ENCODE measurements around the gene NELL1.
A peak's percentile ranks its signal among the peaks of the same experiment; 100 is the strongest.
"Not testable (repeated sequence)": the region's sequence is repeated elsewhere in the genome, so short reads cannot be mapped to it uniquely, and the experiment has no call there.

Gene NELL1

DNA sequence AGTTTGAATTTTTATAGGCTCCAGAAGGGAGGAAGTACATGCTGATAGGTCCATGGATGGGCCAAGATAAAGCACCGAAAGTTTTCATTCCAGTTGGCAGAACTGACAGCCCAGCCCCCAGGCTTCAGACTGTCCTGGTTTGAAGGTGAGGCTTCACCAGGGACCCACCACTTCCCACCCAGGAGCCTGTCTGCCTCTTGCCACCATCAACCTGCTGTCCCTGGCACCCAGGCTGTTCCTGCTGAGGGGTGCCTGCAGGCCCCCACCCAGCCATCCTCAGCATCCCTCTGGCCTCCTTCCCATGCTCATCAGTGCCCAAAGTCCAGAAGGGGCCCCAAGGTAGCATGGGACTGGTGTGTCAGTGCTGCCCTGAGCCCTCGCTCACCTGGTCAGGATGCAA is 463.9 kb downstream of the NELL1 start:
- no peak for DNase-seq (ENCODE audit: low read depth, low spot score)
- no peak overlapping the region for H3K4me3 ChIP-seq (ENCODE audit: low read length)

DNA sequence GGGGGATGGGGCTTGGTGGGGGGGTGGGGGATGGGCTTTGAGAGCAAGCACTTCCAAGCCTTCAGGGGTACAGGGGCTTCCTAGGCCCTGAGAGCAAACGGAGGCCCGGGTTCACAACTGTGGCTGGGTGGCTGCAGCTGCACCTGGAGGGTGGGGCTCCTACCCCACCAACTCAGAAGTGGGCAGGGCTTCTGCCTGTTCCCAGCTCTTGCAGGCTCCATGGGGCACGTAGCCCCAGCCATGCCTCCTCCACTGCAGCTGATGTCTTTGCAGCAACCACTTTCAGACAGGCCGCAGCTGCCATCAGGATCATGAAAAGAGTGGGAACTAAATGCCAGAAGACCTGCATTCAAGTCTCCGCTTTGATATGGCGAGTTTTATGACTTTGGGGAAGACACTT is 464.3 kb downstream of the NELL1 start:
- H3K4me3 ChIP-seq (ENCODE audit: low read length): no peak overlapping the region
- DNase-seq (ENCODE audit: low read depth, low spot score): no peak

DNA sequence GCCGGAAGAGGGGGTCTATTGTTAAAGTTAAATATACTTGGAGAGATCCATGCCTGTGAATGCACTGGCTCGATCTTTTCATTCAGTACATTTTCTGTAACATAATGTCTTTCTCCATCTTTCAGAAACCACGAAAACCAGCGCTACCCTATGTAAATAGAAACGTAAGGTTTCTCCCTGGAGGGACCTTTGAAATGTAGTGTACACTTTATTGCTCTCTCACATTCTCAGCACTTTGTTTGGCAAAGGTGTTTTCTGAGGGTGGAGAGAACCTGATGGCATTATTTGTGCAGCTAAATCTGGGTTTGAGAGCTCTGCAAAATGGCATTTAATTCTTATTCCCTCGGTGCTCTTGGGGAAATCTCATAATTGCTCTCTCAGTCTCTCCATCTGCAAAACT is 468.4 kb downstream of the NELL1 start:
- no peak overlapping the region for H3K4me3 ChIP-seq (ENCODE audit: low read length)
- no peak for DNase-seq (ENCODE audit: low read depth, low spot score)

DNA sequence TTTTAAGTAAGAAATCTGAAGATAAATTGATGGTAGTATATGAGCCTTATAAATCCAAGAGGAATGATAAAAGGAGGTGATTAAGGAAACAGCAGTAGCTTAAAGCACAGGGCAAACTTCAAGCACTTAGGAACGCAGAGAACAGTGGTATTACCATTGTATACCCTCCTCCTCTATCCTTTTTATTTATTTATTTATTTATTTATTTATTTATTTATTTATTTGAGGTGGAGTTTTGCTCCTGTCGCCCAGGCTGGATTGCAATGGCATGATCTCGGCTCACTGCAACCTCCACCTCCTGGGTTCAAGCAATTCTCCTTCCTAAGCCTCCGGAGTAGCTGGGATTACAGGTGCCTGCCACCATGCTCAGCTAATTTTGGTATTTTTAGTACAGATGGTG is 472.2 kb downstream of the NELL1 start:
- not testable (repeated sequence) for H3K4me3 ChIP-seq (ENCODE audit: low read length); DNase-seq (ENCODE audit: low read depth, low spot score)

DNA sequence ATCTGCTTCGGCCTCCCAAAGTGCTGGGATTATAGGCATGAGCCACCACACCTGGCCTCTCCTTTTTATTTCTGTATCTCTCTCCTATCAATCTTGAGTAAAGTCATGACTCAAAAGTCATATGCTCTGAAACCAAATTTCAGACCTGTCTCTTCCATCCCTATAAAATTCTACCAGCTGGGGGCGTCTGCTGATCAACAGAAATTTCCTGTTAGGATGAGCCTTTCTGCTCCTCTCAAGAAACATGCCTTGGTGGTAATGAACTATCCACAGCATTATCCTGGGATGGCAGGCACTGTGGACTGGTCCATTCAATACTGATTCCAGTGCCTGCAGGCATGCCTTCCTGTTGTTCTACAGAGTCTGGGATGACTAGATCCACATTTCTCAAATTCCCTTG is 472.6 kb downstream of the NELL1 start:
- peak; percentile 16 for DNase-seq (ENCODE audit: low read depth, low spot score)
- H3K4me3 ChIP-seq (ENCODE audit: low read length): no peak overlapping the region

DNA sequence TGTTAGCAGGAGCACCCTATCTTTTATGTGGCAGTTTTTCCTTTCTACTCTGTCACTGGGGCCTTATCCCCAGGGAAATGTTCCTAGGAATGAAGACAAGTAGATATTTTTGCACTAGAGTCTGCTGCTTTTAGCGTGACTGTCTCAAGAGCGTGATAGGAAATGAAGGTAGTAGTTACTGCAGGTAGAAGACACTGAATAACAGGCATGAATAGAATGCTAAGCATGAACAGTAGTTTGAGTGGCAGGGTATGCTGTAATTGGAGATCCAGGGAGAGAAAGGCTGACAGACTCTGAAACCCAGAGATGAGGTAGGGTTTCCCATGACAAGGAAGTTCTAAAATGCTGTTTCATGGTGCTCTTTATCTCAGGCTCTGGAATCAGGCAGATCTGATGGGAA is 475.1 kb downstream of the NELL1 start:
- no peak for DNase-seq (ENCODE audit: low read depth, low spot score)
- no peak overlapping the region for H3K4me3 ChIP-seq (ENCODE audit: low read length)

DNA sequence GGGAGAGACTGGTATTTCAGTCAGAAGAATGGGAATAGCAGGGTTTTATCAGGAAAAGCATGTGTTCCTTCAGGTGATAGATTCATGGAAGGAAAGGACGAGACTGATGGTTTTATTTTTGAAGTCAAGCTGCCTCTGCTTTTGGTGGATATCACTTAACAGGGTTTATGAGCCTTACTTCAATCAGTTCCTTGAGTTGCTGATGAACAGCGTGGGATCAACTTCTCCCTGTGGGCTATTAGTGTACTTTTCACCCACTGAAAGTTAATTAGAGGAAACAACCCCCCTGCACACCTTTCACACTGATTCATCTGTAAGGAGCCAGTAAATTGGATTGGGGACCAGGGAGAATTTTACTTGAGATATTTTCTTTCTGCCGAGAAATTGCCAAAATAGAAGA is 479.0 kb downstream of the NELL1 start:
- no peak for DNase-seq (ENCODE audit: low read depth, low spot score)

DNA sequence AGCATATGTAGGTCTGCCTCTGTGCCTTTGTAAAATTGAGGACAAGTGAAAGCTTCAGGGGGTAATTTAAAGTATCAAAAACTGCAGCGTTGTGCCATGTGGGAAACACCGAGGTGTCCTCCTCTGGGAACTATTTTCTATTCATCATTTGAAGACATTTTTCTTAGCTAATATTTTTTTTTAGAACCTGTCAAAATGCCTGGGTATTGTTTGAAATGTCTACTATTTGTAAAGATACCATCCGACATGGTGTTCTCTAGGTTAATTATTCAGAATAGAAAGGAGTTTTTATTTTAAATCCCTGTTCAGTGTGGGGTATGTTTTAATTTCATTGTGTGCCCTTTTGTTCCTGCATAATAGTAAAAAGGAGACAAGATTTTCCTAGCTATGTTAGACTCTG is 490.8 kb downstream of the NELL1 start:
- no peak for DNase-seq (ENCODE audit: low read depth, low spot score)

More for the DNA sequence above, 479.0 kb downstream of the NELL1 start:
- no peak overlapping the region for H3K4me3 ChIP-seq (ENCODE audit: low read length)

DNA sequence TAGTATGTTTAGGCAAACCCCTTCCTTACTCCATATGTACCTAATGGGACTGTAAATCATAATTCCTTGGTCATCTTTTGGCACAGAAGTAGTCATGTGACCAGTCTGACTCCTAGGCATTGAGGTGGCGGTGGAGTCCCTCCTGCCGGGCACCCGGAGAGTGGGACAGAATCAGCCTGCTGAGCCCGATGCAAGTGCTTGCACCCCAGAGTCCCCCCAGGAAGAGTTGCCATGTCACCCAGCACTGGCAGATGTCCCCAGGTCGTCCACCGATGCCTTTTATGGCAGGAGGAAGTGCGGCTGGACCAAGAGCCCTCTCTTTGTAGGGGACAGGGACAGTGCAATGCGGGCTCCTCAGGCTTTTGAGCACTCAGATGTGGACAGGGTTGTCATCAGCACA is 500.3 kb downstream of the NELL1 start:
- DNase-seq (ENCODE audit: low read depth, low spot score): no peak
- no peak overlapping the region for H3K4me3 ChIP-seq (ENCODE audit: low read length)

More for the DNA sequence above, 490.8 kb downstream of the NELL1 start:
- H3K4me3 ChIP-seq (ENCODE audit: low read length): no peak overlapping the region

DNA sequence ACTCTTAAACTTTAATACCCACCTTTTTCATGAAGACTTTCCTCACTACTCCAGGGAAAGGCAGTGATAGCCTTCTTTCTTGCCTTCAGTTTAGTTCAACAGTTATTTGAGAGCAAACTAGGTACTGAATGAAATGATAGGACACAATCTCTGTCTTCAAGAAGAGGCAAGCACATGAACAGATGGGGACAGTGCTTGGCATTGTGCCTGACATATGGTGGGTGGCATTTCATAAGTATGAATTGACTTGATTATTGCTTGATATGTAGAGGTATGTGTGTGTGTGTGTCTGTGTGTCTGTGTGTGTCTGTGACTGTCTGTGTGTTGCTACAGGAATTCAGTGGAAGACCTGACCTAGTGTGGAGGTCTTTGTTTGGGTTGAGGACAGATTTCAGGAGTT is 504.1 kb downstream of the NELL1 start:
- no peak overlapping the region for H3K4me3 ChIP-seq (ENCODE audit: low read length)
- DNase-seq (ENCODE audit: low read depth, low spot score): no peak

DNA sequence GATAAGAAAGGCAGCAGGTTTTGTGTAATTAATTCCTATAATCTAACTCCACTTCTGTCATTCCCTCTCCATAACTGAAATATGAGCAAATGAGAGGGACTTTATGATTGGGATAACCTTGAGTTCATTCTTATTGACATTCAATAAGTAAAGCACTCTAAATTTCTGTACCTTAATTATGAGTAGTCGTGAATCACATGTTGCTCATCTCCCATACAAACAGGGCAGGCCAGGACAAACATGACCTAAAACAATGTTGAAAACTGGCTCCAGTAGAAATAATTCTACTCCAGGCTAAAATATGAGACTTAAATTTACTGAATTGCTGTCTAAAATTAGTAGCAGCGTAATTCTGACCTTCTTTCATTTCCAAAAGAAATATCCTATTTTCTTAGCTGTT is 505.4 kb downstream of the NELL1 start:
- no peak overlapping the region for H3K4me3 ChIP-seq (ENCODE audit: low read length)
- DNase-seq (ENCODE audit: low read depth, low spot score): no peak

DNA sequence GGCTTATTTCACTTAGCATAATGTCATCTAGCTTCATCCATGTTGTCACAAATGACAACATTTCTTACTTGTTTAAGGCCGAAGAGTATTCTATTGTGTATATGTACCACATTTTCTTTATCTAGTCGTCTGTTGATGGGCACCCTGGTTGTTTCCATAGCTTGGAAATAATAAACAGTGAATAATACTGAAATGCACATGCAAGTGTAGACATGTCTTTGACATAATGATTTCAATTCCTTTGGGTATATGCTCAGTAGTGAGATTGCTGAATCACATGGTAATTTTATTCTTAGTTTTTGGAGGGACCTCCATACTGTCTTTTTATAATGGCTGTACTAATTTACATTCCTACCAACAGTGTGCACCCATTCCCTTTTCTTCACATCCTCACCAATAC is 508.0 kb downstream of the NELL1 start:
- H3K4me3 ChIP-seq (ENCODE audit: low read length): no peak overlapping the region
- no peak for DNase-seq (ENCODE audit: low read depth, low spot score)

DNA sequence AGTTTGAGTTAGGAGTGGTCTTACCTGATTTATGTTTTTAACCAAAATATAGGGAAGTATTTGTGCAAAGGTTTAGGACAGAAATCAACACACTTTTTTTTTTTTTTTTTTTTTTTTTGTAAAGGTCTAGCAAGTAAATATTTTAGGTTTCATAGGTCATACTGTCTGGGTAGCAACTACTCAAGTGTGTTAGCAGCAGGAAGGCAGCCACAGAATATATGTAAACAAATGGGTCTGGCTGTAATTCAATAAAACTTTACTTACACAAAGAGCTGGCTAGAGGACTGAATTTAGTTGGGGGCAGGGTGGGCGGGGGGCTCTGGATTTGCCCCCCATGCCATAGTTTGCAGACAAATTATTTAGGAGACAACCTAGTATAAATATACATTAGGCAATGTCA is 510.4 kb downstream of the NELL1 start:
- DNase-seq (ENCODE audit: low read depth, low spot score): no peak
- no peak overlapping the region for H3K4me3 ChIP-seq (ENCODE audit: low read length)

DNA sequence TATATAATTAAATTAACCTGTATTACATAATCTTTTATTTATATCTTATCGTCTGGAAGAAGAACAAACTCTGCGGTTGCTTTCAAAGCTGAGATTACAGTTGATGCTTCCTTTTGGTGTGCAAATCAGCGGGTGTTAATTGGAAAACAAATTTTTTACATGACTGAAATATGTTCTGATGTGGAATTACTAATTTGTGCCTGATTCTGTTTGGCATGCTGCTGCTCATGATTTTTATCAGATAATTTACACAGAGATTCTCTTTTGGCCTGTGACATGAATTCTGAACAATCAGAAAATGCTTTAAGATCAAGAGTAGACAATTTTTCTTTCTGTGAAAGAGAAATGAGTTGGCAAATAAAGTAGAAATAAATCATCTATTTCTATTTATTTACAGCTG is 510.8 kb downstream of the NELL1 start:
- DNase-seq (ENCODE audit: low read depth, low spot score): no peak
- no peak overlapping the region for H3K4me3 ChIP-seq (ENCODE audit: low read length)

DNA sequence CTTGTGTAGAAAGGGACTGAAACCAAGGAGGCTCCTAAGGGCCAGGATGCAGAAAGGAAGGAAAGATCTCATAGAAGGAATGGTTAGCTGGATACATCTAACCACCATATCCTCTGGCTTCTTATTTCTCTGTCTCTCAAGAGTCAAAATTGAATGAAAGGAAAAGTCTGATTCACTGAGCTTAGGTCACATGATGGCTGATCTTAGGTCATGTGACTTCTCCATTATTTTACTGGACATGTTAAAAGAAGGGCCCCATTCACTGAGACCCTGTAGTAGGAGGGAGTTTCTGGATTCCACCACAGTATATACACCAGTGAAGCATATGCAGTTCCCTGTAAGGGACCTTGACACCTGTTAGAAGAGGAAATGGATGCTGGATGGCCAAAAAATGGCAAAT is 516.6 kb downstream of the NELL1 start:
- no peak overlapping the region for H3K4me3 ChIP-seq (ENCODE audit: low read length)
- no peak for DNase-seq (ENCODE audit: low read depth, low spot score)

DNA sequence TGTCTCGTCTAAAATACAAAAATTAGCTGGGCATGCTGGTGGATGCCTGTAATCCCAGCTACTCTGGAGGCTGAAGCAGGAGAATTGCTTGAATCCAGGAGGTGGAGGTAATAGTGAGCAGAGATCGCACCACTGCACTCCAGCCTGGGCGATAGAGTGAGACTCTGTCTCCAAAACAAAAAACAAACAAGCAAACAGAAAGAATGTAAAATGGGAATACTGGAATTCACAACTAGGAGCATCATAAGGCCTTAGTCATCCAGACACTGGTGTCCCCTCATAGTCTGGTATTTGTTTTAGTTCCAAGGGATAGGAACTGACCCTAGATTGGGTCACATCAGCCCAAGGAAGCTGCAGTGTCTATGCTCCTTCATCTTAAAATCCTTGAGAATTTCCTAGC is 520.8 kb downstream of the NELL1 start:
- H3K4me3 ChIP-seq (ENCODE audit: low read length): no peak overlapping the region

DNA sequence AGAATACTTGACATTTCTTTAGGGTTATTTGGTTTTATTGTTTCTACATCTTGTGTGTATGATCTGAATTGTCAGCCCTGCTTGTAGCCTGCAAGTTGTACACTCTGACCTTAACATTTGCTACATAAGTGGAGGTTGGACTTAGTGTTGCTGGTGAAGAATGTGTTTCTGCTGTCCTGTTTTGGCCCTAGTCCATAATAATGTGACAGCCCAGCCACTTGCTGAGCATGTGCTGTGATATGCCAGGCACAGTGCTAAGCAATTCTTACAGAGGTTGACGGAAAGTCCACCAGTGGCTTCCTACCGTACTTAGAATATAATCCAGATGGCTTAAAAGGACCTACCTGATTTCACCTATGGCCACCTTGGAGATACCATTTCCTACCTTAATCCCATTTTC is 526.6 kb downstream of the NELL1 start:
- no peak for DNase-seq (ENCODE audit: low read depth, low spot score)
- H3K4me3 ChIP-seq (ENCODE audit: low read length): no peak overlapping the region

More for the DNA sequence above, 520.8 kb downstream of the NELL1 start:
- no peak for DNase-seq (ENCODE audit: low read depth, low spot score)

DNA sequence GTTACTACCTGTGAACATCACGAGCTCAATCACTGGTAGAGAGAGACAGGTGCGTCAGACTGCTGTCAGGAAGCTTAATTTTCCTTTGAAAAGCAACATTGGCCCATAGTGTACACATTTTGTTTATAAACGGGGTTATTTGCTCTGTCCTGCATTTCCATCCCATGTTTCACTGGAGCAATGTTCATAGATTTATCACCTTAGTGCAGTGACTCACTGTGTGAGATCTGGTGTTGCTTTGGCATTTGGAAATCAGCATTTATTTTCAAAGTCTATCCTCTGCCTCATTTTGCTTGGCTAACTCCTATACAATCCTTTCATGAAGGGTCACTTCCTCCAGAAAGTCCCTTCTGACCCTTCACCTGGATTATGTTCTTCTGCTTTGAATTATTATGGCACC is 529.1 kb downstream of the NELL1 start:
- H3K4me3 ChIP-seq (ENCODE audit: low read length): no peak overlapping the region
- DNase-seq (ENCODE audit: low read depth, low spot score): no peak

DNA sequence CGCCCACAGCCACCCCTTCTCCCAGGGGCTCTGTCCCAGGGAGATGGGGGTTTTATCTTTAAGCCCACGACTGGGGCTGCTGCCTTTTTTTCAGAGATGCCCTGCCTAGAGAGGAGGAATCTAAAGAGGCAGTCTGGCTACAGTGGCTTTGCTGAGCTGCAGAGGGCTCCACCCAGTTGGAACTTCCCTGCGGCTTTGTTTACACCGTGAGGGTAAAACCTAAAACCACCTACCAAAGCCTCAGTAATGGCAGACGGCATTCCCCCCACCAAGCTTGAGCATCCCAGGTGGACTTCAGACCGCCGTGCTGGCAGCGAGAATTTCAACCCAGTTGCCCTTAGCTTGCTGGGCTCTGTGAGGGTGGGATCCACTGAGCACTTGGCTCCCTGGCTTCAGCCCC is 535.8 kb downstream of the NELL1 start:
- no peak for DNase-seq (ENCODE audit: low read depth, low spot score)
- no peak overlapping the region for H3K4me3 ChIP-seq (ENCODE audit: low read length)

DNA sequence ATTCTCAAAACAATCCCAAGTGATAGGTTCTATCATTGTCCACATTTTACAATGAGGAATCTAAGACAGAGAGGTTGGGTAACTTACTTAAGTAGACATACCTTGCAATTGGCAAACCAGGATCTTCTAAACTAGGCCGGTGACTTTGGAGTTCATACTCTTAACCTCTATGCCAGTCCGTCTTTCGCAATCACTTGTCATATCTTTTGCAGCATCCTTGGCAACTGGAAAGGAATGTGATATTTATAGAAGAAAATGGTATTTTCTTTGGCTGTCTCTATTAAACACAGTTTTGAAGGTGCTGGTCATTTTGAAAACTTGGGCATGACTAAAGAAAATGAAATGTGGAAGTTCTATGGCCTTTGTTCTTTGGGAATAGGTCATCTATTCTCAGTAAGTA is 556.5 kb downstream of the NELL1 start:
- H3K4me3 ChIP-seq (ENCODE audit: low read length): no peak overlapping the region
- no peak for DNase-seq (ENCODE audit: low read depth, low spot score)

DNA sequence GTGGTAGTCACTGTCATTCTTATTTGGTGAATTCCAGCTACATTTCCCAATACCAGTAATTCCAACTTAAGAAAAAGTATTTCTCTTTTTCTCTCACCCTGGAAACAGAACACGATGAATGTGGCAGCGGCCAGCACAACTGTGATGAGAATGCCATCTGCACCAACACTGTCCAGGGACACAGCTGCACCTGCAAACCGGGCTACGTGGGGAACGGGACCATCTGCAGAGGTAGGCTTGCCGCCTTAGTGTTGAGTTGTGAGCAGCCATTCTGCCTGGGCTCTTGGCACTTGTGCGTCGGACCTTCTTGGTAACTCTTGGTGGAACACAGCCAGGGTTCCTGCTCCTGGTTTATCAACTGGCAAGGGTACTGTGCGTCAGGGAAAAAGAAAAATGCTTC is 559.8 kb downstream of the NELL1 start:
- no peak overlapping the region for H3K4me3 ChIP-seq (ENCODE audit: low read length)
- no peak for DNase-seq (ENCODE audit: low read depth, low spot score)

DNA sequence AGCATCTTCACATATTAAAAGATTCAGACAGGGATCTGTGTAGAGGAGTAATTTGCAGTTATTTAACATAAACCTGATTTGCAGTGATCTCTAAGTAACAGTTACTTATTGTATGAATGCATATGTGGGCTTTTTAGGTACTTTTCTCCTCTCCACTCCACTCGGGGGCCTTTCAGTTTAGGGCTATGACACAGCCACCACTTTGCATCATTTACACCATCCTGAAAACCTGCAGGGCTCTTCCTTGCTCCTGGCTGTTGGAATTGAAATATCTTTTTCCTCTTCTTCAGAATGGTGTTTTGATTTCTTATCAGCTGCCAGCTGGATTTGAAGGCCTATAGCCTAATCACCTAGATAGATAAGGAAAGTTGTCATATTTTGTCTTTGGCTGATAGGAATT is 580.8 kb downstream of the NELL1 start:
- no peak for DNase-seq (ENCODE audit: low read depth, low spot score)
- H3K4me3 ChIP-seq (ENCODE audit: low read length): no peak overlapping the region

Measured in Jurkat, Clone E6-1 (cell line).